ENCODE results near the gene DNAJA1.

The DNAJA1 gene

DNA sequence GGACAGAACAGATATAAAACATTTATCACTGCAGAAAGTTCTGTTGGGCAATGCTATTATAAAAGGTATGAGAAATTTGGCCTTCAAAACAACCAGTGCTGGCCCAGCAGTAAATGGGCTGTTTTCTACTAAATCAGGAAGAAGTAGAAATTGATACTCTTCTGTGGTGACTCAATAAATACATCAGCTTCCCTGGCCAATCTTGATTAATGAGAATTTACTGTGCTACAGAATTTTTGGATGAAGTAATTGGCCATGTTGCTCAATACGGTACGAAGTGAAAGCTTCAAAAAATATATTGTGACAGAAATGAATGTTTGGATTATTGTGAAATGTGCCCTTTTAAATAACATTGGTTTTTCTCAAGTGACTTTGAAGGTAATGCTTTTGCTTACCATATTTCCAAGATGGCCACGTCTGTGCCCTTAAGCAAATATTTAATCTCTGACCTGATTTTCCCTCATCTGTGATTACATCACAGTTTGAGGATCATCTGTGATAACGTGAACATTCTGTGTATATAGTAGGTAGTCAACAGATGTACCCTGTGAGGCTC, 4.2 kb downstream of the DNAJA1 start:
- Histone ChIP-seq H3K9ac (ENCODE audit: low read length) (no peak overlapping the region), H3K27ac (ENCODE audit: low read depth, low read length) (no peak overlapping the region), H3K4me2 (ENCODE audit: low read depth, low read length, poor library complexity, severe bottlenecking) (peak overlapping the region; percentile 30), H3K27me3 (ENCODE audit: low read length) (no peaks in the 10 kb centered on the region), H3K79me2 (ENCODE audit: insufficient read depth, low read length) (peaks cover 95% of the 10 kb centered on the region), H3K9me2 (replicated peaks; ENCODE audit: insufficient read depth, low read length) (no peaks in the 10 kb centered on the region), H3K36me3 (ENCODE audit: low read length) (peaks cover 63% of the 10 kb centered on the region), H4K20me1 (ENCODE audit: low read depth, low read length) (peaks cover 55% of the 10 kb centered on the region), H3F3A (ENCODE audit: insufficient read depth) (peaks cover 24% of the 10 kb centered on the region), H3K4me3 (ENCODE audit: insufficient read depth, low read length, poor library complexity, severe bottlenecking) (no peak overlapping the region), H2AFZ (ENCODE audit: low read depth, low read length, severe bottlenecking) (no peak overlapping the region), H3K9me3 (ENCODE audit: insufficient read depth, low read length) (no peaks in the 10 kb centered on the region)
- no peak for TF ChIP-seq EZH2phosphoT487 (conservative IDR thresholded peaks at IDR 0.05; ENCODE audit: low read length)
- TF ChIP-seq, protein P1, sequence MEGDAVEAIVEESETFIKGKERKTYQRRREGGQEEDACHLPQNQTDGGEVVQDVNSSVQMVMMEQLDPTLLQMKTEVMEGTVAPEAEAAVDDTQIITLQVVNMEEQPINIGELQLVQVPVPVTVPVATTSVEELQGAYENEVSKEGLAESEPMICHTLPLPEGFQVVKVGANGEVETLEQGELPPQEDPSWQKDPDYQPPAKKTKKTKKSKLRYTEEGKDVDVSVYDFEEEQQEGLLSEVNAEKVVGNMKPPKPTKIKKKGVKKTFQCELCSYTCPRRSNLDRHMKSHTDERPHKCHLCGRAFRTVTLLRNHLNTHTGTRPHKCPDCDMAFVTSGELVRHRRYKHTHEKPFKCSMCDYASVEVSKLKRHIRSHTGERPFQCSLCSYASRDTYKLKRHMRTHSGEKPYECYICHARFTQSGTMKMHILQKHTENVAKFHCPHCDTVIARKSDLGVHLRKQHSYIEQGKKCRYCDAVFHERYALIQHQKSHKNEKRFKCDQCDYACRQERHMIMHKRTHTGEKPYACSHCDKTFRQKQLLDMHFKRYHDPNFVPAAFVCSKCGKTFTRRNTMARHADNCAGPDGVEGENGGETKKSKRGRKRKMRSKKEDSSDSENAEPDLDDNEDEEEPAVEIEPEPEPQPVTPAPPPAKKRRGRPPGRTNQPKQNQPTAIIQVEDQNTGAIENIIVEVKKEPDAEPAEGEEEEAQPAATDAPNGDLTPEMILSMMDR (IDR thresholded peaks at IDR 0.05; ENCODE audit: insufficient read depth, low read length, poor library complexity, severe bottlenecking) = no peak

DNA sequence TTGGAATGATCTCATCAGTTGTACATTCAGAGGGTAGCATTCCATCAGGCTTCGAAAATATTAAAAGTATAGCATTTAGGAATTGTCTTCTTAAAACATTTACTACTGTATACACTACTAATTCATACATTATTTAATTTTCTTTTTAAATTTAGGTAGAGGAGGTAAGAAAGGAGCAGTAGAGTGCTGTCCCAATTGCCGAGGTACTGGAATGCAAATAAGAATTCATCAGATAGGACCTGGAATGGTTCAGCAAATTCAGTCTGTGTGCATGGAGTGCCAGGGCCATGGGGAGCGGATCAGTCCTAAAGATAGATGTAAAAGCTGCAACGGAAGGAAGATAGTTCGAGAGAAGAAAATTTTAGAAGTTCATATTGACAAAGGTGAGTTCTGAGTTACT, 5.2 kb downstream of the DNAJA1 start:
- no peak for TF ChIP-seq EZH2phosphoT487 (conservative IDR thresholded peaks at IDR 0.05; ENCODE audit: low read length)
- TF ChIP-seq, protein P1 (IDR thresholded peaks at IDR 0.05; ENCODE audit: insufficient read depth, low read length, poor library complexity, severe bottlenecking) = no peak
- H3K9ac ChIP-seq (ENCODE audit: low read length) = no peak overlapping the region
- no peak overlapping the region for H3K4me2 ChIP-seq (ENCODE audit: low read depth, low read length, poor library complexity, severe bottlenecking)
- no peaks in the 10 kb centered on the region for H3K9me3 ChIP-seq (ENCODE audit: insufficient read depth, low read length)
- peaks cover 28% of the 10 kb centered on the region for H3F3A ChIP-seq (ENCODE audit: insufficient read depth)
- no peaks in the 10 kb centered on the region for H3K9me2 ChIP-seq (replicated peaks; ENCODE audit: insufficient read depth, low read length)
- no peak overlapping the region for H2AFZ ChIP-seq (ENCODE audit: low read depth, low read length, severe bottlenecking)
- H3K27ac ChIP-seq (ENCODE audit: low read depth, low read length) = no peak overlapping the region
- no peak overlapping the region for H3K4me3 ChIP-seq (ENCODE audit: insufficient read depth, low read length, poor library complexity, severe bottlenecking)
- H3K79me2 ChIP-seq (ENCODE audit: insufficient read depth, low read length) = peaks cover 92% of the 10 kb centered on the region
- peaks cover 60% of the 10 kb centered on the region for H4K20me1 ChIP-seq (ENCODE audit: low read depth, low read length)
- no peaks in the 10 kb centered on the region for H3K27me3 ChIP-seq (ENCODE audit: low read length)
- peaks cover 71% of the 10 kb centered on the region for H3K36me3 ChIP-seq (ENCODE audit: low read length)

DNA sequence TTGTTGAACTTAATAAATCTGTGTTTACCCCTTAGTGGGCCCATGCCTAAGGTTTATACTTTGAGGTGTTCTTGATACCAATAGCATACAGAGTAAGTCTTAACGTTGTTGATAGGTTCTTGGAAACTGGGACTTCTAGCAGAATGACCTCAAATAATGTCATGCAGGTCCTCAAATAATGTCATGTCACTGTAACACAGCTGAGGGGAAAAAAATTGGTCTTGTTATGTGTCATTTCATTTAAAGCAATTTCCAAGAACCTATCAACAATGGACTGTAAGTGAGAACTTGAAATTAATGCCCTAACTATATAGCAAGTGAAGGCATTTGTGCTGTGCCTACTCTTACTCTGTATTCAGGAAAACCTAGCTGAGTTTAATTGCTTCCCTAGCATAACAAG, 7.2 kb downstream of the DNAJA1 start:
- Histone ChIP-seq H3K4me2 (ENCODE audit: low read depth, low read length, poor library complexity, severe bottlenecking) (no peak overlapping the region), H3K4me3 (ENCODE audit: insufficient read depth, low read length, poor library complexity, severe bottlenecking) (no peak overlapping the region), H3K27me3 (ENCODE audit: low read length) (no peaks in the 10 kb centered on the region), H3K9ac (ENCODE audit: low read length) (no peak overlapping the region), H3K27ac (ENCODE audit: low read depth, low read length) (no peak overlapping the region), H3K36me3 (ENCODE audit: low read length) (peaks cover 78% of the 10 kb centered on the region), H4K20me1 (ENCODE audit: low read depth, low read length) (peaks cover 49% of the 10 kb centered on the region), H2AFZ (ENCODE audit: low read depth, low read length, severe bottlenecking) (no peak overlapping the region), H3F3A (ENCODE audit: insufficient read depth) (peaks cover 21% of the 10 kb centered on the region), H3K9me3 (ENCODE audit: insufficient read depth, low read length) (no peaks in the 10 kb centered on the region), H3K9me2 (replicated peaks; ENCODE audit: insufficient read depth, low read length) (no peaks in the 10 kb centered on the region), H3K79me2 (ENCODE audit: insufficient read depth, low read length) (peaks cover 72% of the 10 kb centered on the region)
- TF ChIP-seq EZH2phosphoT487 (conservative IDR thresholded peaks at IDR 0.05; ENCODE audit: low read length) = no peak
- TF ChIP-seq, protein P1 (IDR thresholded peaks at IDR 0.05; ENCODE audit: insufficient read depth, low read length, poor library complexity, severe bottlenecking) = no peak

Data from SU-DHL-6 (cell line).